DND-41 (cell line): ENCODE measurements around the gene CPEB2.
"Not testable (repeated sequence)": the region's sequence is repeated elsewhere in the genome, so short reads cannot be mapped to it uniquely, and the experiment has no call there.

Experiments
- CTCF ChIP-seq: IDR thresholded peaks from 2 replicates; pipeline ENCODE4 v1.5.1; 2012; ENCODE audit warnings: borderline replicate concordance, low read length, moderate library complexity, mild to moderate bottlenecking; ENCODE audit not compliant: poor library complexity, severe bottlenecking; ENCODE audit errors: extremely low read depth
- EZH2 ChIP-seq: IDR thresholded peaks from 3 replicates; pipeline ENCODE4 v1.6.1; 2012; ENCODE audit warnings: borderline replicate concordance, low read depth, mild to moderate bottlenecking, moderate library complexity, low read length, inconsistent platforms; ENCODE audit not compliant: severe bottlenecking

- not testable (repeated sequence) for TF ChIP-seq CTCF, EZH2
Observed at GRCh38 chr4:15086259-15086658, 84.0 kb downstream of the CPEB2 start.
